ENCODE data around the gene UXS1. TPM values are rescaled to one million over a fixed set of nuclear protein-coding genes. Genes with fewer than 3 reads are reported as not detected.

Gene UXS1
- total and polyA plus RNA-seq, 2 of the 8 experiments (the other 6 are each of a cell fraction or from before 2014, with no cell fraction given): 44.5 to 63.4 TPM

DNA sequence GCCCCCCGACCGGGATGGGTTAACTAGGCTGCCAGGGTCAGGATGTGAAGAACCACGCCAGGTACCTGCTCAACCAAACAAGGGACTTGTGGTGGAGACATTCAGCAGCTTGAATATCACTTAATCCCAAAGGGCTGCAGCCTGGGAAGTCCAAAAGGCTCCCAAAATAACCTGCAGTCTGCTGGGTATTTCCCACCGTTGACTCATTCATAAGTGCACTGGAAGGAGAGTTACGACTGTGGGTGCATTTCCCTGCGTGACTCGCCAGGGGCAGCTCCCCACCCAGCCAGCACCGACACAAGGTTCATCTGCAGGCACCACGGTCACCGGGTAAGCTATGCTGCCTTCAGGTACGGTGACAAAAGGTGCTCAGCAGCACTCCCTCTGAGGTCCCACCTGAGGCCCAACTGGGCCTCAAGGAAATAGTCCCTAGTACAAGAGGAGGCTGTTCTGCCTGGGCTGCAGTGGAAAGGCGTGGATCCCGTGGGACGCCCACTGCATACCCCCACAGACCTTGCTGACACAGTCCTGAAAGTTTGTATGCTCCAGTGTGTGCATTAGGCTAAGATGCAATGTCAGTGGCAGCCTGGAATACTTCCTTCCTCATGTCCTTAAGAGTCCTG is 86.5 kb downstream of the UXS1 start (continued):
- TF ChIP-seq, protein P1, sequence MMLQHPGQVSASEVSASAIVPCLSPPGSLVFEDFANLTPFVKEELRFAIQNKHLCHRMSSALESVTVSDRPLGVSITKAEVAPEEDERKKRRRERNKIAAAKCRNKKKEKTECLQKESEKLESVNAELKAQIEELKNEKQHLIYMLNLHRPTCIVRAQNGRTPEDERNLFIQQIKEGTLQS (IDR thresholded peaks at IDR 0.05; ENCODE audit: insufficient read depth, low read depth, low read length): no peak
- TF ChIP-seq POLR2A (IDR thresholded peaks at IDR 0.05; ENCODE audit: control extremely low read depth in 1 of 2, low read depth in 2 of 2, low read length in 2 of 2) (no peak), CBX5 (IDR thresholded peaks at IDR 0.05; ENCODE audit: low read depth, low read length) (no peak), GTF2F1 (IDR thresholded peaks at IDR 0.05; ENCODE audit: borderline replicate concordance, low read depth, low read length) (no peak), CHD1 (IDR thresholded peaks at IDR 0.05; ENCODE audit: low read depth, low read length) (no peak), RNF2 (IDR thresholded peaks at IDR 0.05; ENCODE audit: borderline replicate concordance, low read depth, low read length, missing control alignments, poor library complexity, severe bottlenecking) (no peak), KDM5A (IDR thresholded peaks at IDR 0.05; ENCODE audit: low read length) (no peak)

All from H1 (cell line).